ENCODE results near the gene AFAP1L2. TPM values are rescaled to one million over a fixed set of nuclear protein-coding genes. Genes with fewer than 3 reads are reported as not detected.
A peak's percentile ranks its signal among the peaks of the same experiment; 100 is the strongest.

The AFAP1L2 gene
- total RNA-seq, 2 donors from 2014 or later, result 5.8 to 6.3 TPM

DNA sequence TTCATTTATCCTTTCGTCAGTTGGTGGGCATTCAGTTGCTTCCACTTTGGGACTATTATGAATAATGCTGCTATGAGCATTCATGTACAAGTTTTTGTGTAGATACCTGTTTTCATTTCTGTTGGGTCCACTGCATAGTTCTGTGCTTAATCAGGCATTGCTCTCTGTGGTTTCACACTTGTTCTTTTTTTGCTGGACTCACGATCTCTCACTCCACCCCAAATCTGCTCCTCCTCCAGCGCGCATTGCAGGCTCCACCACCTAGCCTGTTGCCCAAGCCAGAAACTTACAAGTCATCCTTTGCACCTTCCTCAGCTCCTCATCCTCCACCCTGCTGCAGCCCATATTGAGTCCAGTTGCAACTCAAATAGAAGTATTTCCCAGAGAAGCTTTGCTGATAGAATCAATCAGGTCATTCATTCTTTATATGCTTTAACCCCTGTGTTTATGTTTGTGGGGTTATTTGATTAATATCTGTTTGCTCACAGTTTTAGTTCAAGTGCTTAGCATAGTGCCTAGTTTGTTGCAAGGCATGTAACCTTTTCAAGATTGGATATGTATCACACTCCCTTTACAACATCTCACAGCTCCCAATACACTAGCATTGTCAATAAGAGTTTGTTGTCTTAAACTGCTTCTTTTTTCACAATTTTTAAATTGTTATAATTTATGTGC lies 16.6 kb upstream of the AFAP1L2 start:
- Histone ChIP-seq H3K4me3 (no peak overlapping the region), H3K4me1 (peaks cover 0 to 2% of the 10 kb centered on the region in 2 donors), H3K36me3 (no peaks in the 10 kb centered on the region), H3K27me3 (no peaks in the 10 kb centered on the region), H3K9me3 (no peaks in the 10 kb centered on the region), H3K27ac (no peak overlapping the region)
- DNase-seq (ENCODE audit: low spot score), result no peak
- TF ChIP-seq, protein P1, sequence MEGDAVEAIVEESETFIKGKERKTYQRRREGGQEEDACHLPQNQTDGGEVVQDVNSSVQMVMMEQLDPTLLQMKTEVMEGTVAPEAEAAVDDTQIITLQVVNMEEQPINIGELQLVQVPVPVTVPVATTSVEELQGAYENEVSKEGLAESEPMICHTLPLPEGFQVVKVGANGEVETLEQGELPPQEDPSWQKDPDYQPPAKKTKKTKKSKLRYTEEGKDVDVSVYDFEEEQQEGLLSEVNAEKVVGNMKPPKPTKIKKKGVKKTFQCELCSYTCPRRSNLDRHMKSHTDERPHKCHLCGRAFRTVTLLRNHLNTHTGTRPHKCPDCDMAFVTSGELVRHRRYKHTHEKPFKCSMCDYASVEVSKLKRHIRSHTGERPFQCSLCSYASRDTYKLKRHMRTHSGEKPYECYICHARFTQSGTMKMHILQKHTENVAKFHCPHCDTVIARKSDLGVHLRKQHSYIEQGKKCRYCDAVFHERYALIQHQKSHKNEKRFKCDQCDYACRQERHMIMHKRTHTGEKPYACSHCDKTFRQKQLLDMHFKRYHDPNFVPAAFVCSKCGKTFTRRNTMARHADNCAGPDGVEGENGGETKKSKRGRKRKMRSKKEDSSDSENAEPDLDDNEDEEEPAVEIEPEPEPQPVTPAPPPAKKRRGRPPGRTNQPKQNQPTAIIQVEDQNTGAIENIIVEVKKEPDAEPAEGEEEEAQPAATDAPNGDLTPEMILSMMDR (IDR thresholded peaks at IDR 0.05), result no peak

DNA sequence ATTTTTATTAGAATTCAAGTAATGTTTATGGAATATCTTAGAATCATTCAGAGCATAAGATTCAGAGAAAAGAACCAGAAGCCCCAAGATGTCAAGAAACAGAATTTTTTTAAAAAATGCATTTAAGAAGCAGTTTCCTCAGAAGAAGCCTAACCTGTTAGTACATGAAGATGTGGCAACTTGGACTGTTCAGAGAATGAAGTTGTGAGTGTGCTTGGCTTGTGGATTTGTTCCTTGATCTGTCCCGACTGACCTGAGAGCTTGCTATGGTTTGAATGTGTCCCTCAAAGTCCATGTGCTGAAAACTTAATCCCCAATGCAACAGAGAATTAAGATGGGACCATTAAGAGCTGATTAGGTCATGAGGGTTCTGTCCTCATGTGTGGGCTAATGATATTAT lies 13.8 kb upstream of the AFAP1L2 start:
- no peaks in the 10 kb centered on the region for H3K36me3 ChIP-seq
- H3K9me3 ChIP-seq, result no peaks in the 10 kb centered on the region
- H3K27ac ChIP-seq, result no peak overlapping the region
- H3K4me3 ChIP-seq, result no peak overlapping the region
- no peak for DNase-seq (ENCODE audit: low spot score)
- peaks cover 0 to 6% of the 10 kb centered on the region in 2 donors for H3K4me1 ChIP-seq
- TF ChIP-seq, protein P1 (IDR thresholded peaks at IDR 0.05), result no peak
- no peaks in the 10 kb centered on the region for H3K27me3 ChIP-seq

- Histone ChIP-seq H3K4me1 (peaks cover 0 to 17% of the 10 kb centered on the region in 2 donors), H3K9me3 (no peaks in the 10 kb centered on the region), H3K36me3 (no peaks in the 10 kb centered on the region), H3K27me3 (no peaks in the 10 kb centered on the region), H3K27ac (peak overlapping the region in 1 of 2 donors; percentile 24), H3K4me3 (no peak overlapping the region)
- TF ChIP-seq, protein P1 (IDR thresholded peaks at IDR 0.05), result no peak
- no peak for DNase-seq (ENCODE audit: low spot score)
These were observed 8.8 kb upstream of the AFAP1L2 start for GRCh38 chr10:114412907-114413797.

- Histone ChIP-seq H3K36me3 (no peaks in the 10 kb centered on the region), H3K27me3 (no peaks in the 10 kb centered on the region)
- no peak for DNase-seq (ENCODE audit: low spot score)
These were observed 4.7 kb upstream of the AFAP1L2 start for GRCh38 chr10:114408968-114409444.

DNA sequence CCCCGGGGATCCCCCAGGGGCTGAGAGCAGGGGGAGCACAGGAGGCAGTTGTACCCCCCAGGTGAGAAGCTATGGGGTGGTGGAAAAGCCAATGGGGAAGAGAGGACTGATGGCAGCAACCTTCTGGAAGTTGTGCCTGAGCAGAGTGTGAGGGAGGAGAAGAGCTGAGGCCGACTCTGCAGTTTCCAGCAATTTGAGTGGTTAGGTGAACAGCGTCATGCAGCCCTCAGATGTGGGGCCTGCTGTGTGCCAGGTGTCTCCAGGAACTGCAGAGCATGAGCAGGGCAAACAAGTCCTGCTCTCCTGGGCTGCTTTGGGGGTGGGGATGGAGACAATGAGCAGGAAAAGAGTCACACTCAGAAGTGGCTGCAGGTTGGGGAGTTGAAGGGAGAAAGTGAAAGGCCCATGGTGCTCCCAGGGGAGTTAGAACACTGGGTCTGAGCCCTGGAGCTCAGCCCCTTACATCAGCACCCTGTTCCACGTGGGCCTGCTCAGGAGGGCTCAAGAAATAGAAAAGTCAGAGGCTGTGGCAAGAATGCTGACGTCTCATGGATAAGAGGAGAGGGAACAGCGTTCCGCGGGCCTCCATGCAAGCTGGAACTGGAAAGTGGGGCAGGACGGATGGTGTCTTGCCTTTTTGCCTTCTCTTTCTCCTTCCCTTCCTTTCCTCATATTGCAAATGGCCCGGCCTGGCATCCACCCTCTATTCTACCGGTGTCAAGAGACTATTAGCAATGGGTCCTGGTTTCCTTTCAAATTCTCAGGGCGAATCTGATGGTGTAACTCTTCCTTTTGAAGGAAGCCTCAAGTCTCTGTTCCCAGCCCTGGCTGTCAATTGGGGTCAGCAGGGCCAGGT lies 4.0 kb upstream of the AFAP1L2 start:
- Histone ChIP-seq H3K27me3 (no peaks in the 10 kb centered on the region), H3K4me1 (peaks cover 0 to 22% of the 10 kb centered on the region in 2 donors), H3K4me3 (no peak overlapping the region), H3K36me3 (no peaks in the 10 kb centered on the region), H3K27ac (no peak overlapping the region), H3K9me3 (no peaks in the 10 kb centered on the region)
- TF ChIP-seq, protein P1 (IDR thresholded peaks at IDR 0.05), result no peak
- no peak for DNase-seq (ENCODE audit: low spot score)

More at GRCh38 chr10:114408968-114409444, 4.7 kb upstream of the AFAP1L2 start:
- peaks cover 0 to 19% of the 10 kb centered on the region in 2 donors for H3K4me1 ChIP-seq
- no peak overlapping the region for H3K4me3 ChIP-seq
- no peaks in the 10 kb centered on the region for H3K9me3 ChIP-seq
- TF ChIP-seq, protein P1 (IDR thresholded peaks at IDR 0.05), result no peak
- H3K27ac ChIP-seq, result no peak overlapping the region

Measured in right atrium auricular region (tissue), 2 donors.